Peyer's patch (tissue), 4 donors: ENCODE data around the gene SELL.
"Not testable (repeated sequence)": the region's sequence is repeated elsewhere in the genome, so short reads cannot be mapped to it uniquely, and the experiment has no call there.

Source experiments
- POLR2A ChIP-seq, 2 donors: fragments of 450-650 bp; IDR thresholded peaks; one replicate each; pipeline ENCODE4 v1.5.1; 2017; ENCODE audit warnings: antibody characterized with exemption in 2 of 2, mild to moderate bottlenecking in 2 of 2, moderate library complexity in 2 of 2
- TF ChIP-seq, protein P1 (sequence below), 6 experiments: fragments of 450-650 bp in 4 of 6; fragments of 200-600 bp in 2 of 6; sonication (generic) in 1 of 6; IDR thresholded peaks; one replicate each; pipeline ENCODE4 v1.5.1; 2017 to 2019; ENCODE audit warnings: antibody characterized with exemption in 6 of 6, mild to moderate bottlenecking in 3 of 6, moderate library complexity in 1 of 6

DNA sequence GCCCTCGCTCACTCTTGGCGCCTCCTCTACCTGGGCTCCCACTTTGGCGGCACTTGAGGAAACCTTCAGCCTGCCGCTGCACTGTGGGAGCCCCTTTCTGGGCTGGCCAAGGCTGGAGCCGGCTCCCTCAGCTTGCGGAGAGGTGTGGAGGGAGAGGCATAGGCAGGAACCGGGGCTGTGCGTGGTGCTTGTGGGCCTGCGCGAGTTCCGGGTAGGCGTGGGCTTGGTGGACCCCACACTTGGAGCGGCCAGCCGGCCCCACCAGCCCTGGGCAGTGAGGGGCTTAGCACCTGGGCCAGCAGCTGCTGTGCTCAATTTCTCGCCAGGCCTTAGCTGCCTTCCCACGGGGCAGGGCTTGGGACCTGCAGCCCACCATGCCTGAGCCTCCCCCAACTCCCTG, 50.4 kb downstream of the SELL start:
- TF ChIP-seq, protein P1, sequence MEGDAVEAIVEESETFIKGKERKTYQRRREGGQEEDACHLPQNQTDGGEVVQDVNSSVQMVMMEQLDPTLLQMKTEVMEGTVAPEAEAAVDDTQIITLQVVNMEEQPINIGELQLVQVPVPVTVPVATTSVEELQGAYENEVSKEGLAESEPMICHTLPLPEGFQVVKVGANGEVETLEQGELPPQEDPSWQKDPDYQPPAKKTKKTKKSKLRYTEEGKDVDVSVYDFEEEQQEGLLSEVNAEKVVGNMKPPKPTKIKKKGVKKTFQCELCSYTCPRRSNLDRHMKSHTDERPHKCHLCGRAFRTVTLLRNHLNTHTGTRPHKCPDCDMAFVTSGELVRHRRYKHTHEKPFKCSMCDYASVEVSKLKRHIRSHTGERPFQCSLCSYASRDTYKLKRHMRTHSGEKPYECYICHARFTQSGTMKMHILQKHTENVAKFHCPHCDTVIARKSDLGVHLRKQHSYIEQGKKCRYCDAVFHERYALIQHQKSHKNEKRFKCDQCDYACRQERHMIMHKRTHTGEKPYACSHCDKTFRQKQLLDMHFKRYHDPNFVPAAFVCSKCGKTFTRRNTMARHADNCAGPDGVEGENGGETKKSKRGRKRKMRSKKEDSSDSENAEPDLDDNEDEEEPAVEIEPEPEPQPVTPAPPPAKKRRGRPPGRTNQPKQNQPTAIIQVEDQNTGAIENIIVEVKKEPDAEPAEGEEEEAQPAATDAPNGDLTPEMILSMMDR (IDR thresholded peaks at IDR 0.05), result not testable (repeated sequence)
- TF ChIP-seq POLR2A (IDR thresholded peaks at IDR 0.05), result not testable (repeated sequence)
